Smooth muscle cell (in vitro differentiated cells): ENCODE measurements around the gene AUH. TPM values are rescaled to one million over a fixed set of nuclear protein-coding genes. Genes with fewer than 3 reads are reported as not detected.

Experiments
- DNase-seq: peaks from one replicate; lab custom pipeline; 2025; ENCODE audit not compliant: unreplicated experiment; lab: John Stamatoyannopoulos, UW
- H2AFZ ChIP-seq: fragments of 200-600 bp; sonication (generic); 2 replicates; pipeline ENCODE4 v1.6.0; 2016; ENCODE audit warnings: antibody characterized with exemption, low read depth, mild to moderate bottlenecking
- H3F3A ChIP-seq: fragments of 200-600 bp; sonication (generic); 2 replicates; pipeline ENCODE4 v1.6.0; 2017; ENCODE audit warnings: antibody characterized with exemption, low read depth
- H3K27ac ChIP-seq: fragments of 200-600 bp; sonication (generic); 2 replicates; pipeline ENCODE4 v1.5.1; 2016; ENCODE audit warnings: low read depth, mild to moderate bottlenecking
- H3K27me3 ChIP-seq: fragments of 200-600 bp; sonication (generic); 2 replicates; pipeline ENCODE4 v1.6.1; 2016; ENCODE audit warnings: low read depth, mild to moderate bottlenecking
- H3K36me3 ChIP-seq: fragments of 200-600 bp; sonication (generic); 2 replicates; pipeline ENCODE4 v1.5.1; 2016; ENCODE audit warnings: low read depth
- H3K4me1 ChIP-seq: fragments of 200-600 bp; sonication (generic); 2 replicates; pipeline ENCODE4 v1.5.1; 2016; ENCODE audit warnings: low read depth
- H3K4me2 ChIP-seq: fragments of 200-600 bp; sonication (generic); 2 replicates; pipeline ENCODE4 v1.6.0; 2016; ENCODE audit warnings: mild to moderate bottlenecking
- H3K4me3 ChIP-seq: fragments of 200-600 bp; sonication (generic); 2 replicates; pipeline ENCODE4 v1.5.1; 2016; ENCODE audit warnings: mild to moderate bottlenecking
- H3K79me2 ChIP-seq: fragments of 200-600 bp; sonication (generic); 2 replicates; pipeline ENCODE4 v1.6.0; 2016; ENCODE audit warnings: low read depth, mild to moderate bottlenecking
- H3K9ac ChIP-seq: fragments of 200-600 bp; sonication (generic); 2 replicates; pipeline ENCODE4 v1.6.0; 2016; ENCODE audit warnings: low read depth
- H3K9me3 ChIP-seq: fragments of 200-600 bp; sonication (generic); replicated peaks from 2 replicates; pipeline ENCODE4 v1.5.1; 2016; ENCODE audit warnings: low read depth
- H4K20me1 ChIP-seq: fragments of 200-600 bp; sonication (generic); 2 replicates; pipeline ENCODE4 v1.6.0; 2016; ENCODE audit warnings: low read depth
- WGBS: methylation state at CpG from one replicate; pipeline ENCODE4 v1.1.7; 2016; ENCODE audit warnings: low lambda C conversion rate; 5-methylcytosine and 5-hydroxymethylcytosine counted together
- polyA plus RNA-seq: library from polyadenylated mRNA; unstranded; fragments of >200 nt; fragmentation: Nextera tagmentation; extraction: Ambion mirVana; gene quantifications from 2 replicates; pipeline ENCODE4 v1.2.1, GENCODE V29; 2016
- total RNA-seq: library from RNA; depleted of rRNA; stranded (reverse); fragments of >200 nt; gene quantifications from 2 replicates; pipeline ENCODE4 v1.2.3, GENCODE V29; 2014
- TF ChIP-seq, protein P1 (sequence below): fragments of 200-600 bp; sonication (generic); IDR thresholded peaks from 2 replicates; pipeline ENCODE4 v1.5.1; 2017; ENCODE audit warnings: borderline replicate concordance, mild to moderate bottlenecking, antibody characterized with exemption; ENCODE audit not compliant: insufficient read depth, poor library complexity, severe bottlenecking

AUH gene
- total and polyA plus RNA-seq, 2 experiments from 2014 or later: 8.7 TPM

DNA sequence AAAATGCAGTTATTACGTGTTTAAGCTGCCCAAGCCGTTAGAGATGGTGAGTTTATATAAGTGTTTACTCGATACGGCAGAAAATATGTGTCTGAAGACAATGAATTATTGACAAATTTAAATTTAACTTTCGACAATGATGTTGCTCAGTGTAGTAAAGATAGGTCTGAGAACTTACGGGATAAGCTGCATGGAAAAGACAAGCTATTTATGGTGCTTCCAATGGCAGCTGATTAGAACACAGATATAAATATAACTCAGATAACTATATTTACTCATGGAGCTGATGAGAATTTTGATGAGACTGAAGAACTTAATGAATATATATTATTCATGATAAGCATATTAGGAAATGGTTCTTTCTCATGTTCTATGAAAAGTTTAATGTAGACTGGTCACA, 139.3 kb downstream of the AUH start:
- no peaks in the 10 kb centered on the region for H3K36me3 ChIP-seq
- H3F3A ChIP-seq: peaks cover 5% of the 10 kb centered on the region
- DNase-seq: no peak
- no peaks in the 10 kb centered on the region for H3K9me3 ChIP-seq
- H3K79me2 ChIP-seq: no peaks in the 10 kb centered on the region
- 96% methylated on average over 6 of the region's 6 CpGs for WGBS
- TF ChIP-seq, protein P1, sequence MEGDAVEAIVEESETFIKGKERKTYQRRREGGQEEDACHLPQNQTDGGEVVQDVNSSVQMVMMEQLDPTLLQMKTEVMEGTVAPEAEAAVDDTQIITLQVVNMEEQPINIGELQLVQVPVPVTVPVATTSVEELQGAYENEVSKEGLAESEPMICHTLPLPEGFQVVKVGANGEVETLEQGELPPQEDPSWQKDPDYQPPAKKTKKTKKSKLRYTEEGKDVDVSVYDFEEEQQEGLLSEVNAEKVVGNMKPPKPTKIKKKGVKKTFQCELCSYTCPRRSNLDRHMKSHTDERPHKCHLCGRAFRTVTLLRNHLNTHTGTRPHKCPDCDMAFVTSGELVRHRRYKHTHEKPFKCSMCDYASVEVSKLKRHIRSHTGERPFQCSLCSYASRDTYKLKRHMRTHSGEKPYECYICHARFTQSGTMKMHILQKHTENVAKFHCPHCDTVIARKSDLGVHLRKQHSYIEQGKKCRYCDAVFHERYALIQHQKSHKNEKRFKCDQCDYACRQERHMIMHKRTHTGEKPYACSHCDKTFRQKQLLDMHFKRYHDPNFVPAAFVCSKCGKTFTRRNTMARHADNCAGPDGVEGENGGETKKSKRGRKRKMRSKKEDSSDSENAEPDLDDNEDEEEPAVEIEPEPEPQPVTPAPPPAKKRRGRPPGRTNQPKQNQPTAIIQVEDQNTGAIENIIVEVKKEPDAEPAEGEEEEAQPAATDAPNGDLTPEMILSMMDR: no peak
- H4K20me1 ChIP-seq: no peaks in the 10 kb centered on the region
- peaks cover 3% of the 10 kb centered on the region for H3K4me1 ChIP-seq
- no peak overlapping the region for H2AFZ ChIP-seq
- H3K4me2 ChIP-seq: no peak overlapping the region
- no peak overlapping the region for H3K27ac ChIP-seq
- H3K9ac ChIP-seq: no peak overlapping the region
- H3K4me3 ChIP-seq: no peak overlapping the region
- no peaks in the 10 kb centered on the region for H3K27me3 ChIP-seq

DNA sequence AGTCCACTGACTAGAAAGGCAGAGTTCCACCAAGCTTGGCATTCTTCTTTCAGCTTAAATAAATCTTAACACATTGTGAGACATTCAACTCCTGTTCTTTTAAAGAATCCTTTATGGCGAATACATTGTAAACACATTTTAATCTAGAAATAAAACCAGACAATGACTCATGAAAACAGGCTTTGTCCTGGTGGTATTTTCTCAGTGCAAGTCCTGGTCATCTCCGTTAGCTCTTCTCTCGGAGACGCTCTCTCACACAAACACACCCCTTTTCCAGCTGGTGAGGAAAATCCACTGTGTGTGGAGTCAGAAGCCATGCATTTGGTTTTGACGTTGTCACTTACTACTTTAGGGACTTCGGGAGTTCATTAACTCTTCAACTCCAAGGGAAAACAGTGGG, 140.4 kb downstream of the AUH start:
- Histone ChIP-seq H3K9me3 (no peaks in the 10 kb centered on the region), H2AFZ (no peak overlapping the region), H3K27ac (peak overlapping the region; percentile 79), H3F3A (peaks cover 5% of the 10 kb centered on the region), H3K27me3 (no peaks in the 10 kb centered on the region), H3K9ac (peak overlapping the region; percentile 29), H3K4me3 (no peak overlapping the region), H4K20me1 (no peaks in the 10 kb centered on the region), H3K36me3 (no peaks in the 10 kb centered on the region), H3K4me2 (peak overlapping the region; percentile 47), H3K79me2 (no peaks in the 10 kb centered on the region), H3K4me1 (peaks cover 3% of the 10 kb centered on the region)
- TF ChIP-seq, protein P1: no peak
- 39% methylated on average over 6 of the region's 6 CpGs for WGBS
- DNase-seq: no peak

DNA sequence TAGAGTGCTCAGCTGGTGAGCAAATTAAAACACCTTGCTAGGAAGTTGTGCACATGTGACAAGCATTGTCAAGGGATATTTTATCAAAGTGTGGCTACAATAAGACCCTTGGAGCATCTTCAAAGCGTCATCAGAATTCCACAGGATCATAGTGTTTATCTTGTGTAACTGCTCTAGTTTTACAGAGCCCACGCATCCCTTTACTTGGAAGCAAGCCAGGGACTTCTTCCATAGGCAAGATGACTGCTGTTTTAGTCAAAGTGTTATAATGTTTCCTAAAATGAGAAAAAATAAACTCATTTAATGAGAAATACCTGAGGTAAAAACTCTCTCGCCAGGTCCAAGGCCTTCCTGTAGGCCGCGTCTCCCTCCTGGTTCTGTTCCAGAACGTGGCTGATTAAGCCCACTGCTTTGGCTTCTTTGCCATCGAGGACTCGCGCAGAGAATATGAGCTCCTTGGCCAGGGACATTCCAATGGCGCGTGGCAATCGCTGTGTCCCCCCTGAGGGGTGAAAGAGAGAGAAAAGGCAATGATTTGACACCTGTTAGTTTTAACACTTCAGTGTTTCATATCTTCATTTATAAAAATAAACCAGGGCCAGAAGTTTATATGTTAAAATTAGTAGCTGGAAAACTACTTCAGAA, 141.1 kb downstream of the AUH start:
- Histone ChIP-seq H3K27me3 (no peaks in the 10 kb centered on the region), H3K4me3 (no peak overlapping the region), H3K9me3 (no peaks in the 10 kb centered on the region), H3K36me3 (no peaks in the 10 kb centered on the region), H3K9ac (peak overlapping the region; percentile 29), H2AFZ (no peak overlapping the region), H3K27ac (peak overlapping the region; percentile 79), H3K4me2 (peak overlapping the region; percentile 47), H3K79me2 (no peaks in the 10 kb centered on the region), H3K4me1 (peaks cover 3% of the 10 kb centered on the region), H4K20me1 (no peaks in the 10 kb centered on the region), H3F3A (peaks cover 5% of the 10 kb centered on the region)
- TF ChIP-seq, protein P1: no peak
- DNase-seq: no peak
- 66% methylated on average over 12 of the region's 12 CpGs for WGBS

DNA sequence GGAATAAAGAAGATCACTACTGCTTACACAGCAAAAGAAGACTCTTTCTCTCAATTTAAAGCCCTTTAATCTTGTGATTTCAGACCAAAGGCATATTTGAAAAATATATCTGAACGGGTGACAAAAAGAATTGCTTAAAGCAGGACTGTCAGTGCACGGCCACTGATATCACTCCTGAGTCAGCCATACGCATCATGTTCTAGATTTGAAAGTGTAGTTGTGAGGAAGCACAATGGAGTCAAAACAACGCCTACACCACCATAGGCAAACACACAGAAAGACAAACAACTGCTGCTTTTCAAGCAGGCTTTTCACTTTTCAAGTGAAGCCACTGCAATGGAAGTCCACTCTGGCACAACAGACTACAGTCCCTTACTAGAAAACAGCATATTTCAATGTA, 141.7 kb downstream of the AUH start:
- Histone ChIP-seq H3K36me3 (no peaks in the 10 kb centered on the region), H4K20me1 (no peaks in the 10 kb centered on the region), H3K27me3 (no peaks in the 10 kb centered on the region), H3K9me3 (no peaks in the 10 kb centered on the region), H3K27ac (peak overlapping the region; percentile 79), H3K4me3 (no peak overlapping the region), H3F3A (peaks cover 5% of the 10 kb centered on the region), H2AFZ (no peak overlapping the region), H3K4me2 (peak overlapping the region; percentile 47), H3K9ac (no peak overlapping the region), H3K79me2 (no peaks in the 10 kb centered on the region), H3K4me1 (peaks cover 3% of the 10 kb centered on the region)
- WGBS: 47% methylated on average over 4 of the region's 4 CpGs
- DNase-seq: no peak
- TF ChIP-seq, protein P1: no peak
